Measurements from ENCODE around the gene OTUD5. TPM values are rescaled to one million over a fixed set of nuclear protein-coding genes. Genes with fewer than 3 reads are reported as not detected.

OTUD5 gene
- polyA plus RNA-seq, 1 experiment = 53.6 TPM

DNA sequence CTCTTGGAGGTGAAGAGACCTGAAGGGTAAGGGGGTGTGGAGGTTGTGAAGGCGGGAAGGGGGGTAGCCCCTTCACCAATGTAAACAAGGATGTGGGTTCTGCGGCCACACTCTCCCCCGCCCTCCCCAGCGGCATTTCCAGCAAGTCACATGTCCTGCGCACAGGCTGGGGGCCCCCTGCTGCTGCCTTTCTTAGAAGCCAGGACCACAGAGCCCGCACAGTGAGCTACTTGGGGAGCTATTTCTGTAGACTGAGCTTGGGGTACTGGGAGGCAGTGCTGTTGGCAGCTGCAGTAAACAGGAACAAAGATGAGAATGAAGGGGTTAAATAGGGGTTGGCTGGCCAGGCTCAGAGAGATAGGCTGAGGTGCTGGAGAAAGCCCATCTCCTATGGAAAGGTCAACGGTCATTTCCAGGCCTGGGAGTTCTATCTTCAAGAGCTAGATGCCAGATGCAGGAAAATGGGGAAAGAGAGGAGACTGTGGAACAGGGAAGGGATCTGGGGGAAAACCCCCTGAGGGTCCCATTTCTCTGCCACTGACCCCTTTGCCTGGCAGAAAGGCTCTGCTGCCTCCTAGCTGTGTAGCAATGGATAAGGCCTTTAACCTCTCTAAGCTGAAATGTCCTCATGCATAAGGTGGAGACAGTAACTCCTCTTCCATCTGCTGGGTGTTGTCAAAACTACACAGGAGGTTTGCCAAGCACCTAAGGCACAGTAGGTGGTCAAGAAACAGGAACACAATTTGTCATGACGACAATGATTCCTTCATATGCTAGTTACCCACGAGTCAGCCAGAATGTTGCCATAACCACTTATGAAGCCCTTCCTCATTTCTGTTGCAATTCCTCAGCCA is 20.1 kb downstream of the OTUD5 start:
- CTCF ChIA-PET = no interaction called here
- Histone ChIP-seq H3K27me3 (ENCODE audit: control insufficient read depth, insufficient read depth, low read length) (no peaks in the 10 kb centered on the region), H3K36me3 (ENCODE audit: control insufficient read depth, insufficient read depth, low read length) (peaks cover 13% of the 10 kb centered on the region), H3K4me3 (ENCODE audit: low read depth, low read length) (no peak overlapping the region)
- no peak for DNase-seq (ENCODE audit: low read depth)
- POLR2A ChIA-PET = no interaction called here
- TF ChIP-seq, protein P1, sequence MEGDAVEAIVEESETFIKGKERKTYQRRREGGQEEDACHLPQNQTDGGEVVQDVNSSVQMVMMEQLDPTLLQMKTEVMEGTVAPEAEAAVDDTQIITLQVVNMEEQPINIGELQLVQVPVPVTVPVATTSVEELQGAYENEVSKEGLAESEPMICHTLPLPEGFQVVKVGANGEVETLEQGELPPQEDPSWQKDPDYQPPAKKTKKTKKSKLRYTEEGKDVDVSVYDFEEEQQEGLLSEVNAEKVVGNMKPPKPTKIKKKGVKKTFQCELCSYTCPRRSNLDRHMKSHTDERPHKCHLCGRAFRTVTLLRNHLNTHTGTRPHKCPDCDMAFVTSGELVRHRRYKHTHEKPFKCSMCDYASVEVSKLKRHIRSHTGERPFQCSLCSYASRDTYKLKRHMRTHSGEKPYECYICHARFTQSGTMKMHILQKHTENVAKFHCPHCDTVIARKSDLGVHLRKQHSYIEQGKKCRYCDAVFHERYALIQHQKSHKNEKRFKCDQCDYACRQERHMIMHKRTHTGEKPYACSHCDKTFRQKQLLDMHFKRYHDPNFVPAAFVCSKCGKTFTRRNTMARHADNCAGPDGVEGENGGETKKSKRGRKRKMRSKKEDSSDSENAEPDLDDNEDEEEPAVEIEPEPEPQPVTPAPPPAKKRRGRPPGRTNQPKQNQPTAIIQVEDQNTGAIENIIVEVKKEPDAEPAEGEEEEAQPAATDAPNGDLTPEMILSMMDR (IDR thresholded peaks at IDR 0.05; ENCODE audit: insufficient read depth, low read depth, low read length) = no peak

DNA sequence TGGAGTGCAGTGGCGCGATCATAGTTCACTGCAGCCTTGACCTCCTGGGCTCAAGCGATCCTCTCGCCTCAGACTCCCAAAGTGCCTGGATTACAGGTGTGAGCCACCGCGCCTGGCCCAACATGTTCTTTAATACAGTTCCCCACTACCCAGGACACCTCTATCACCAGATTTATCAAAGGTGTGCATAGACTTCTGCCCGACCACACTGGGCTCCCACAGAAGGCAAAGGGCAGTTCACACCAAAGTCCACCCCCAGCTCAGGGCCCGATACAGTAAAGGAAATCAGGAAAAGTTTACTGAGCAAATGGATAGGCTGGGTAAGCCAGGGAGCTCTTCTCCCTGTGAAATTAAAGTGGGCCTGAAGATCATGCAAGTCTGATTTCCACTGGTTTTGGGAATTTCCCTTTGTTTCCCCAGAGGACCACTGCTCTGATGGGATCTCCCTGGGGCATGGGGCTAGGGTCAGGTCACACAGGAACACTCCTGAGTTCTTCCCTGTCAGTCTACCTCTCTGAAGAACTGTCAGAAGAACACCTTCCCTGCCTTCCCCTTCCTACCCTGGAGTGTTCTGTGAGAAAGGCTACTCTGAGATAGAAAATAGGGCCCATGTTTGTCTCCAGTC is 20.9 kb downstream of the OTUD5 start:
- ChIA-PET CTCF (interaction anchor here (0.6 to 1.0 kb wide), 2 partner anchors 9 to 10 kb away, joined by 3 to 4 read pairs; no protein-coding TSS in a partner anchor), POLR2A (no interaction called here)

DNA sequence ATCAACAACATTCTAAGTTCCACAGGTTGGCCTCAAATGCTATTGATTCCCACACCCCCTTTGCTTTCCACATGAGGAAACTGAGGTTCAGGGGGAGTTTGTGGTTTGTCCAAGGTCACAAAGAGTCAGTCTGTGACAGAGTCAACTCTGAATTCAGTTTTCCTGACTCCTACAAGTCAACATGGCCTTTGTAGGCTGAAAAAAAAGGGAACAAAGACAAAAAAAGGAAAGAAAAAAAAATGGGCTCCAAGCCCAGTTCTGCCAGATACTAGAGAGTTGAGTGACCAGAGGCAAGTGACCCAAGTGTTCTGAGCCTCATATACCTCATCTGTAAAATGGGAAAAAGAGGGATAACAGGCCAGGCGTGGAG is 22.1 kb downstream of the OTUD5 start:
- no peak overlapping the region for H3K4me3 ChIP-seq (ENCODE audit: low read depth, low read length)
- DNase-seq (ENCODE audit: low read depth) = no peak
- no peaks in the 10 kb centered on the region for H3K27me3 ChIP-seq (ENCODE audit: control insufficient read depth, insufficient read depth, low read length)
- POLR2A ChIA-PET = no interaction called here
- TF ChIP-seq, protein P1 (IDR thresholded peaks at IDR 0.05; ENCODE audit: insufficient read depth, low read depth, low read length) = no peak
- H3K36me3 ChIP-seq (ENCODE audit: control insufficient read depth, insufficient read depth, low read length) = peaks cover 11% of the 10 kb centered on the region
- CTCF ChIA-PET = no interaction called here

More for the DNA sequence above, 20.9 kb downstream of the OTUD5 start:
- H3K27me3 ChIP-seq (ENCODE audit: control insufficient read depth, insufficient read depth, low read length) = no peaks in the 10 kb centered on the region
- peaks cover 13% of the 10 kb centered on the region for H3K36me3 ChIP-seq (ENCODE audit: control insufficient read depth, insufficient read depth, low read length)
- no peak for DNase-seq (ENCODE audit: low read depth)
- H3K4me3 ChIP-seq (ENCODE audit: low read depth, low read length) = no peak overlapping the region
- TF ChIP-seq, protein P1 (IDR thresholded peaks at IDR 0.05; ENCODE audit: insufficient read depth, low read depth, low read length) = no peak

DNA sequence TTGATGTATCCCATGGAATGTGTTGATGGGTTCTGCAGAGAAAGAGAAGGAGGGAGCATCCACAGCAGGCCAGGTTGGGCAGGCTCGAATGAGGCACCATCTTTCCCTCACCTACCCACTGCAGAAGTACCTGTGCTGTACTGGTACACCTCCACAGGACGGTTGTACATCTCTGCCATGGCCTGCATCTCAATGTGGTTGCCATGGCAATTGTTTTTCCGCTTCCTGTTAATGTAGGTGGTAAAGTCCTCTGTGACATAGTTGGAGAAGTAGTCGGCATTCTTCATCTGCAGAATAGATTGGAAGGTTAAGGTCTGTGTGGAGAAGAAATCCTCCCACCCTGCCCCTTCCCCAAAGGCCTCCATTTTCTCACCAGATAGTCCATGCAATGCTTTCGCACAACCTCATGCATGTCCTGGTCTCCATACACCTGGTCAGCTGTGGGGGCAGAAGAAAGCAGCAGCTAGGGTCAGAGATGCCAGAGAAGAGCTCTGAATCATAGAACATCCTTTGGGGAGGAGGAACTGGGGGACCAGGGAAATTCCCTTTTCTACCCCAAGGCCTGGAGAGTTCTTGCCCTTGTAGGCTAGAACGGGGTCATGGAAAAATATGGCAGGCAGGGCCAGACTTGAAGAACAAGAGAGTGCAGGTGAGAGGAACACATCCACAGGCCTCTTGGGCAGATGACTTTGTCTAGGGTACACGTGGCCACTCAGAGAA is 22.7 kb downstream of the OTUD5 start:
- no peaks in the 10 kb centered on the region for H3K27me3 ChIP-seq (ENCODE audit: control insufficient read depth, insufficient read depth, low read length)
- H3K36me3 ChIP-seq (ENCODE audit: control insufficient read depth, insufficient read depth, low read length) = peaks cover 9% of the 10 kb centered on the region
- TF ChIP-seq, protein P1 (IDR thresholded peaks at IDR 0.05; ENCODE audit: insufficient read depth, low read depth, low read length) = no peak
- CTCF ChIA-PET = no interaction called here
- DNase-seq (ENCODE audit: low read depth) = no peak
- H3K4me3 ChIP-seq (ENCODE audit: low read depth, low read length) = no peak overlapping the region
- POLR2A ChIA-PET = no interaction called here

DNA sequence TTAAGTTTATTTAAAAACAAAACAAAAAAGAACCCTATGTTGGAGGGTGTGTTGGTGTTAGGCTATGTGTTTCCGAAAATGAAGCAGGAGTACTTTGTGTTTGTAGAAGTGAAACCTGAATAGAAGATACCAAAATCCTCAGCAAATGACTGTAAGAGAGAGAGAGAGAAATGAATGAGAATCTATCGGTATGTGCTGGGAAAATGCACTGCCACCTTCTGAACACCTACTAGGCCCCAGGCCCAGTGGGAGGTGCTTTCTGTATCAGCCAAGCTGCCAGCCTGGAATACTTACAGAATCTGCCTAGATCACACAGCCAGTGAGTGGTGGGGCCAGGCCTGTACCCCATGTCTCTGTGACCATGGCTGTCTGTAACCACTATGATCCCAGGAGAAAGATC is 23.6 kb downstream of the OTUD5 start:
- peaks cover 9% of the 10 kb centered on the region for H3K36me3 ChIP-seq (ENCODE audit: control insufficient read depth, insufficient read depth, low read length)
- ChIA-PET CTCF (no interaction called here), POLR2A (no interaction called here)
- no peak for DNase-seq (ENCODE audit: low read depth)
- TF ChIP-seq, protein P1 (IDR thresholded peaks at IDR 0.05; ENCODE audit: insufficient read depth, low read depth, low read length) = no peak
- H3K4me3 ChIP-seq (ENCODE audit: low read depth, low read length) = no peak overlapping the region
- no peaks in the 10 kb centered on the region for H3K27me3 ChIP-seq (ENCODE audit: control insufficient read depth, insufficient read depth, low read length)
